Mucosa of stomach (tissue), 1 donor: ENCODE data around the gene FAM83B.
"Not testable (repeated sequence)": the region's sequence is repeated elsewhere in the genome, so short reads cannot be mapped to it uniquely, and the experiment has no call there.

ENCODE experiments used
- H3K27me3 ChIP-seq: one replicate; pipeline ENCODE4 v1.7.0; 2013; ENCODE audit warnings: mild to moderate bottlenecking, low read length; ENCODE audit not compliant: control insufficient read depth, insufficient read depth
- H3K36me3 ChIP-seq: one replicate; pipeline ENCODE4 v1.7.0; 2013; ENCODE audit warnings: low read length; ENCODE audit not compliant: control insufficient read depth, insufficient read depth
- H3K4me1 ChIP-seq: one replicate; pipeline ENCODE4 v1.7.0; 2013; ENCODE audit warnings: mild to moderate bottlenecking, low read length; ENCODE audit not compliant: control insufficient read depth, insufficient read depth
- H3K4me3 ChIP-seq: one replicate; pipeline ENCODE4 v1.7.0; 2013; ENCODE audit warnings: low read length
- H3K9ac ChIP-seq: one replicate; pipeline ENCODE4 v1.7.0; 2013; ENCODE audit warnings: mild to moderate bottlenecking, low read length, moderate library complexity
- H3K9me3 ChIP-seq: one replicate; pipeline ENCODE4 v1.7.0; 2013; ENCODE audit warnings: mild to moderate bottlenecking, low read length, moderate library complexity; ENCODE audit not compliant: control insufficient read depth
- donor health status: Pancreatic carcinoma.

FAM83B gene

GRCh38 chr6:54824225-54824624 is 22.3 kb upstream of the FAM83B start:
- not testable (repeated sequence) for H3K27me3 ChIP-seq, H3K9ac ChIP-seq, H3K36me3 ChIP-seq, H3K4me1 ChIP-seq, H3K4me3 ChIP-seq, H3K9me3 ChIP-seq

GRCh38 chr6:54827010-54827409 is 19.6 kb upstream of the FAM83B start:
- no peaks in the 10 kb centered on the region for H3K27me3 ChIP-seq
- H3K36me3 ChIP-seq, result no peaks in the 10 kb centered on the region
- H3K4me1 ChIP-seq, result no peaks in the 10 kb centered on the region
- H3K4me3 ChIP-seq, result no peak overlapping the region
- H3K9ac ChIP-seq, result no peak overlapping the region
- no peaks in the 10 kb centered on the region for H3K9me3 ChIP-seq

- Histone ChIP-seq H3K27me3 (no peaks in the 10 kb centered on the region), H3K36me3 (no peaks in the 10 kb centered on the region), H3K4me1 (no peaks in the 10 kb centered on the region), H3K4me3 (no peak overlapping the region), H3K9ac (no peak overlapping the region), H3K9me3 (no peaks in the 10 kb centered on the region)
Observed at GRCh38 chr6:54830216-54830615, 16.4 kb upstream of the FAM83B start.

- Histone ChIP-seq H3K9me3 (no peaks in the 10 kb centered on the region), H3K27me3 (no peaks in the 10 kb centered on the region), H3K4me3 (no peak overlapping the region), H3K9ac (no peak overlapping the region), H3K4me1 (no peaks in the 10 kb centered on the region), H3K36me3 (no peaks in the 10 kb centered on the region)
Observed at GRCh38 chr6:54835176-54835575, 11.4 kb upstream of the FAM83B start.

- Histone ChIP-seq H3K4me3 (peak overlapping the region; percentile 61), H3K36me3 (no peaks in the 10 kb centered on the region), H3K27me3 (peaks cover 6% of the 10 kb centered on the region), H3K9me3 (no peaks in the 10 kb centered on the region), H3K9ac (peak overlapping the region; percentile 95), H3K4me1 (no peaks in the 10 kb centered on the region)
Observed at GRCh38 chr6:54846857-54847674, 495 bp downstream of the FAM83B start.

- Histone ChIP-seq H3K36me3 (no peaks in the 10 kb centered on the region), H3K9me3 (no peaks in the 10 kb centered on the region), H3K9ac (peak overlapping the region; percentile 95), H3K4me3 (peak overlapping the region; percentile 61), H3K4me1 (no peaks in the 10 kb centered on the region), H3K27me3 (peaks cover 6% of the 10 kb centered on the region)
Observed at GRCh38 chr6:54847799-54848597, 1.4 kb downstream of the FAM83B start.

GRCh38 chr6:54850114-54850513 is 3.5 kb downstream of the FAM83B start:
- Histone ChIP-seq H3K36me3 (no peaks in the 10 kb centered on the region), H3K27me3 (peaks cover 6% of the 10 kb centered on the region), H3K9ac (no peak overlapping the region), H3K4me1 (no peaks in the 10 kb centered on the region), H3K4me3 (no peak overlapping the region), H3K9me3 (no peaks in the 10 kb centered on the region)

GRCh38 chr6:54856129-54856528 is 9.6 kb downstream of the FAM83B start:
- Histone ChIP-seq H3K4me1 (peaks cover 5% of the 10 kb centered on the region), H3K9me3 (no peaks in the 10 kb centered on the region), H3K27me3 (no peaks in the 10 kb centered on the region), H3K4me3 (no peak overlapping the region), H3K36me3 (no peaks in the 10 kb centered on the region), H3K9ac (no peak overlapping the region)

- no peaks in the 10 kb centered on the region for H3K27me3 ChIP-seq
- H3K4me3 ChIP-seq, result no peak overlapping the region
- peaks cover 19% of the 10 kb centered on the region for H3K4me1 ChIP-seq
- H3K9ac ChIP-seq, result no peak overlapping the region
- H3K9me3 ChIP-seq, result no peaks in the 10 kb centered on the region
- H3K36me3 ChIP-seq, result no peaks in the 10 kb centered on the region
Observed at GRCh38 chr6:54860132-54860531, 13.6 kb downstream of the FAM83B start.

GRCh38 chr6:54860739-54861138 is 14.2 kb downstream of the FAM83B start:
- Histone ChIP-seq H3K9ac (no peak overlapping the region), H3K4me3 (no peak overlapping the region), H3K36me3 (no peaks in the 10 kb centered on the region), H3K27me3 (no peaks in the 10 kb centered on the region), H3K4me1 (peaks cover 21% of the 10 kb centered on the region), H3K9me3 (no peaks in the 10 kb centered on the region)

- Histone ChIP-seq H3K9ac (no peak overlapping the region), H3K36me3 (no peaks in the 10 kb centered on the region), H3K4me1 (peaks cover 28% of the 10 kb centered on the region), H3K27me3 (no peaks in the 10 kb centered on the region), H3K4me3 (no peak overlapping the region), H3K9me3 (no peaks in the 10 kb centered on the region)
Observed at GRCh38 chr6:54861905-54862616, 15.5 kb downstream of the FAM83B start.

GRCh38 chr6:54864272-54864671 is 17.7 kb downstream of the FAM83B start:
- H3K36me3 ChIP-seq, result no peaks in the 10 kb centered on the region
- H3K27me3 ChIP-seq, result no peaks in the 10 kb centered on the region
- H3K9me3 ChIP-seq, result no peaks in the 10 kb centered on the region
- H3K4me3 ChIP-seq, result no peak overlapping the region
- H3K4me1 ChIP-seq, result peaks cover 28% of the 10 kb centered on the region
- no peak overlapping the region for H3K9ac ChIP-seq
